Activated CD8-positive, alpha-beta memory T cell treated with anti-CD3 and anti-CD28 coated beads, Interleukin-2, amount 50 U/mL, for 4 hours (primary cell): Measurements from ENCODE around the gene MADCAM1.
"Not testable (repeated sequence)": the region's sequence is repeated elsewhere in the genome, so short reads cannot be mapped to it uniquely, and the experiment has no call there.

Experiments used
- DNase-seq: peaks from one replicate; pipeline ENCODE4 v3.0.0-alpha.2; 2020

Gene MADCAM1

GRCh38 chr19:467554-467953, 28.7 kb upstream of the MADCAM1 start:
- DNase-seq = no peak

- no peak for DNase-seq
Measured at GRCh38 chr19:468587-469256, 27.6 kb upstream of the MADCAM1 start.

GRCh38 chr19:469833-470232, 26.5 kb upstream of the MADCAM1 start:
- no peak for DNase-seq

- DNase-seq = no peak
Measured at GRCh38 chr19:470701-471100, 25.6 kb upstream of the MADCAM1 start.

- DNase-seq = no peak
Measured at GRCh38 chr19:472005-472858, 24.1 kb upstream of the MADCAM1 start.

GRCh38 chr19:474126-475078, 21.9 kb upstream of the MADCAM1 start:
- no peak for DNase-seq

- DNase-seq = no peak
Measured at GRCh38 chr19:475360-475759, 20.9 kb upstream of the MADCAM1 start.

- DNase-seq = no peak
Measured at GRCh38 chr19:478236-478903, 17.9 kb upstream of the MADCAM1 start.

- DNase-seq = no peak
Measured at GRCh38 chr19:478976-479375, 17.3 kb upstream of the MADCAM1 start.

GRCh38 chr19:480016-480855, 16.1 kb upstream of the MADCAM1 start:
- peak; percentile 57 for DNase-seq

- DNase-seq = not testable (repeated sequence)
Measured at GRCh38 chr19:481100-481499, 15.2 kb upstream of the MADCAM1 start.

- DNase-seq = no peak
Measured at GRCh38 chr19:482186-483041, 13.9 kb upstream of the MADCAM1 start.

- DNase-seq = no peak
Measured at GRCh38 chr19:483332-484072, 12.8 kb upstream of the MADCAM1 start.

GRCh38 chr19:484494-484893, 11.8 kb upstream of the MADCAM1 start:
- DNase-seq = no peak

GRCh38 chr19:485077-485476, 11.2 kb upstream of the MADCAM1 start:
- no peak for DNase-seq

- no peak for DNase-seq
Measured at GRCh38 chr19:485583-486236, 10.6 kb upstream of the MADCAM1 start.

- DNase-seq = peak; percentile 93
Measured at GRCh38 chr19:488505-489417, 7.5 kb upstream of the MADCAM1 start.
